ENCODE measurements around the gene MITF. TPM values are rescaled to one million over a fixed set of nuclear protein-coding genes. Genes with fewer than 3 reads are reported as not detected.

The MITF gene
- total RNA-seq, 6 experiments from 2014 or later = 1.9 to 4.1 (median 3.8) TPM

DNA sequence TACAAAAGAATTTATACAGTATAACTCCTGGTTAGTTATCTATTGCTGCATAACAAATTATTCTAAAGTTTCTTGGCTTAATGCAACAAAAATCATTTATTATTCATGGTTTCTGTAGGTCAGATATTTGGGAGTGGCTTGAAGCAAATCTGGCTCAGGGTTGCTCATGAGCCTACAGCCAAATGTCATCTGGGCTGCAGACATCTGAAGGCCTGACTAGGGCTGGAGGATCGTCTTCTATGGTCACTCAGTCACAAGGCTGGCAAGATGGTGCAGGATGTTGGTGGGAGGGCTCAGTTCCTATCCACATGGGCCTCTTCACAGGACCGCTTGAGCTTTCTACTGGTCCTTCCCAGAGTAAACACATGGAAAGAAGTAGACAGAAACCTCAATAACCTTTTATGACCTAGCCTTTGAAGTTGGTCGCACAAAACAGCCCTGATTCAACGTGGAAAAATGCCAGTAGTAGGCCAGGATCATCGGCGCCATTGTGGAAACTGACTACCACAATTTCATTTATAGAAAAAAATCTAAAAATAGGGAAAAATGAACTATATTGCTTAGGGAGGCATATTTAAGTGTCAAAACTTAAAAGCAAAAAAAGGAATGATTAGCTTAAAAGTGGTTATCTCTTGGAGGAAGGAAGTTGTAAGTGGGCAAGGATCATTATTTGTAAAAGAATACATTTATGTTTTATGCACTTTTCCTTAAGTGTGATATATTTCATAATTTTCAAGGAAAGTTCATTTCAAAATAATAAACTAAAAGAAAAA is 9.9 kb upstream of the MITF start:
- TF ChIP-seq POLR2A (IDR thresholded peaks at IDR 0.05) = no peak
- TF ChIP-seq, protein P1, sequence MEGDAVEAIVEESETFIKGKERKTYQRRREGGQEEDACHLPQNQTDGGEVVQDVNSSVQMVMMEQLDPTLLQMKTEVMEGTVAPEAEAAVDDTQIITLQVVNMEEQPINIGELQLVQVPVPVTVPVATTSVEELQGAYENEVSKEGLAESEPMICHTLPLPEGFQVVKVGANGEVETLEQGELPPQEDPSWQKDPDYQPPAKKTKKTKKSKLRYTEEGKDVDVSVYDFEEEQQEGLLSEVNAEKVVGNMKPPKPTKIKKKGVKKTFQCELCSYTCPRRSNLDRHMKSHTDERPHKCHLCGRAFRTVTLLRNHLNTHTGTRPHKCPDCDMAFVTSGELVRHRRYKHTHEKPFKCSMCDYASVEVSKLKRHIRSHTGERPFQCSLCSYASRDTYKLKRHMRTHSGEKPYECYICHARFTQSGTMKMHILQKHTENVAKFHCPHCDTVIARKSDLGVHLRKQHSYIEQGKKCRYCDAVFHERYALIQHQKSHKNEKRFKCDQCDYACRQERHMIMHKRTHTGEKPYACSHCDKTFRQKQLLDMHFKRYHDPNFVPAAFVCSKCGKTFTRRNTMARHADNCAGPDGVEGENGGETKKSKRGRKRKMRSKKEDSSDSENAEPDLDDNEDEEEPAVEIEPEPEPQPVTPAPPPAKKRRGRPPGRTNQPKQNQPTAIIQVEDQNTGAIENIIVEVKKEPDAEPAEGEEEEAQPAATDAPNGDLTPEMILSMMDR (IDR thresholded peaks at IDR 0.05) = no peak
- 68% methylated on average over 5 of the region's 6 CpGs for WGBS (ENCODE audit: insufficient coverage, low coverage, low lambda C conversion rate, missing lambda C conversion rate)
- intact Hi-C loops (cut with DNase I) = no loop called here

DNA sequence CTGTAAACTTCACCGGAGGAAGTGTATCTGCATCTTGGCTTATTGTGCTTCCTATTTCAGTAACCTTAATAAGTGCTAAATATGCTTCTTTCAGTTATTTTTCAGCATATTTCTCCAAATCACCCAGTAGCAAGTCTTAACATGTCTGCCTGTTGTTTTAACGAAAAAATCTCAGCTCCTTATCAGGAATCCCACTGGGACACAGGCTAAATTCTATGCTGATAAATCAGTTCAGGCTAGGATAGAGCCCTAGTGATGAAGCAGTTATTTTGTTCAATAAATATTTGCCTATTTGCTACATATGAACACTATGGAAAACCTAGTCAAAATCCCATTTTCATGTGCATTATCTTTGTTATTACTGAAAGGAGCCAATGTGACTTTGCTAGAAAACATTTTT is 8.2 kb upstream of the MITF start:
- no peak for TF ChIP-seq POLR2A (IDR thresholded peaks at IDR 0.05)
- TF ChIP-seq, protein P1 (IDR thresholded peaks at IDR 0.05) = no peak
- H3K4me3 ChIP-seq = no peak overlapping the region
- whole genome bisulfite sequencing (ENCODE audit: insufficient coverage, low coverage, low lambda C conversion rate, missing lambda C conversion rate) = 38% methylated on average over 2 of the region's 2 CpGs
- H3K27me3 ChIP-seq = no peaks in the 10 kb centered on the region
- no peaks in the 10 kb centered on the region for H3K4me1 ChIP-seq
- no peaks in the 10 kb centered on the region for H3K36me3 ChIP-seq
- H3K9me3 ChIP-seq = no peaks in the 10 kb centered on the region
- intact Hi-C loops (cut with DNase I) = no loop called here
- ATAC-seq (no peak), DNase-seq (no peak)
- no peak overlapping the region for H3K27ac ChIP-seq

More for the DNA sequence above, 9.9 kb upstream of the MITF start:
- no peak for ATAC-seq
- H3K36me3 ChIP-seq = no peaks in the 10 kb centered on the region
- no peaks in the 10 kb centered on the region for H3K27me3 ChIP-seq
- DNase-seq = no peak
- H3K27ac ChIP-seq = no peak overlapping the region
- H3K9me3 ChIP-seq = no peaks in the 10 kb centered on the region
- H3K4me3 ChIP-seq = no peak overlapping the region
- H3K4me1 ChIP-seq = no peaks in the 10 kb centered on the region

DNA sequence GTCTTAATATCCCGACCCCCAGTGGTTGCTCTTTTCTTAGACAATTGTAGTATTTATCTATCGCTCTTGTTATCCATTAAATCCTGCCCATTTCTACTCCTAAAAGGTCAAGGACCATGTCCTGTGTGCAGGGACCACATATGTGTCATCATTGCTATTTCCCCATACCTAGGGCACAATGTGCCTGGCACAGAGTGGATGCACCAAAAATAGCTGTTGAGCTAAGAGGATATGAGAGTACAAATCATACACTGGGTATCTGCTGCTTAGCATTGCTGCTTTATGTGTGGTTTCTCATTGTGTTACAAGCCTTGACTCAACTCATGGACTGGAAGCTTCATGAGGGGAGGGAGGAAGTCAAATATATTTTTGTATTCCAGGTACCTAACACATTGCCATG is 3.4 kb upstream of the MITF start:
- Histone ChIP-seq H3K9me3 (no peaks in the 10 kb centered on the region), H3K27ac (no peak overlapping the region), H3K27me3 (no peaks in the 10 kb centered on the region), H3K4me3 (no peak overlapping the region), H3K4me1 (no peaks in the 10 kb centered on the region), H3K36me3 (no peaks in the 10 kb centered on the region)
- DNase-seq (no peak), ATAC-seq (no peak)
- intact Hi-C loops (cut with DNase I) = no loop called here
- TF ChIP-seq, protein P1 (IDR thresholded peaks at IDR 0.05) = no peak
- no peak for TF ChIP-seq POLR2A (IDR thresholded peaks at IDR 0.05)
- WGBS (ENCODE audit: insufficient coverage, low coverage, low lambda C conversion rate, missing lambda C conversion rate) = 56% methylated on average over 2 of the region's 2 CpGs

DNA sequence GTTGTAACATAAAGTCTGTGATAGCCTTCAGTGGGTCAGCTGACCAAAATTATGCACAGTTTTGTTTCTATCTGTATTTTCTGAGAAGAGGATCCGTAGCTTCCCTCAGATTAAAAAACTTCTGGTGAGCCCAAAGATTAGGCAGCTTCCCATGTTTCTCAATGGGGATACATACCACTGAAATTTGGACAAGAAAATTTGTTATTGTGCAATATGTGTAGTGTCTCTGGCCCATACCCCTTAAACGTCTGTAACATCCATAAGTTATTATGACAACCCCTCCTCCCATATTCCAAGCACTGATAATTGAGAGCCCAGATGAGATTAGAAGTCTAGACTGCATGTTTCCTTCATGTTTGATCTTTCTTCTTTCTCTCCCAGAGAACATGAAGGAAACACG is 1.9 kb upstream of the MITF start:
- H3K36me3 ChIP-seq = no peaks in the 10 kb centered on the region
- H3K4me1 ChIP-seq = no peaks in the 10 kb centered on the region
- no peaks in the 10 kb centered on the region for H3K9me3 ChIP-seq
- H3K27me3 ChIP-seq = no peaks in the 10 kb centered on the region
- DNase-seq (no peak), ATAC-seq (no peak)
- 30% methylated on average over 3 of the region's 3 CpGs for WGBS (ENCODE audit: insufficient coverage, low coverage, low lambda C conversion rate, missing lambda C conversion rate)
- TF ChIP-seq, protein P1 (IDR thresholded peaks at IDR 0.05) = no peak
- H3K27ac ChIP-seq = no peak overlapping the region
- intact Hi-C loops (cut with DNase I) = no loop called here
- H3K4me3 ChIP-seq = no peak overlapping the region

Data from right lobe of liver (tissue), 6 donors.